ENCODE results near the gene TBC1D3C.
"Not testable (repeated sequence)": the region's sequence is repeated elsewhere in the genome, so short reads cannot be mapped to it uniquely, and the experiment has no call there.

The TBC1D3C gene

GRCh38 chr17:38068534-38068933 lies at the start of gene TBC1D3C:
Gene TBC1D3C, minus strand, starts transcription at chr17:38068634. Its CDS starts 1,568 bp downstream, at chr17:38067066.
- DNase-seq, result not testable (repeated sequence)

- not testable (repeated sequence) for DNase-seq
Observed at GRCh38 chr17:38099262-38099661, 30.8 kb upstream of the TBC1D3C start.

GRCh38 chr17:38094059-38094694 lies 25.7 kb upstream of the TBC1D3C start:
- DNase-seq, result not testable (repeated sequence)

- DNase-seq, result not testable (repeated sequence)
Observed at GRCh38 chr17:38088120-38088519, 19.7 kb upstream of the TBC1D3C start.

- not testable (repeated sequence) for DNase-seq
Observed at GRCh38 chr17:38087344-38087743, 18.9 kb upstream of the TBC1D3C start.
